MV-4-11 (cell line): ENCODE results near the gene ARMH1.

Source experiments
- DNase-seq: peaks from one replicate; lab custom pipeline; 2025; lab: John Stamatoyannopoulos, UW

ARMH1 gene

GRCh38 chr1:44670751-44671640, 3.5 kb upstream of the ARMH1 start:
- no peak for DNase-seq

GRCh38 chr1:44672254-44672955, 2.1 kb upstream of the ARMH1 start:
- DNase-seq, result peak; percentile 99

- DNase-seq, result no peak
Measured at GRCh38 chr1:44672961-44673674, 1.4 kb upstream of the ARMH1 start.

GRCh38 chr1:44673675-44674112, 820 bp upstream of the ARMH1 start:
- DNase-seq, result no peak

- DNase-seq, result no peak
Measured at GRCh38 chr1:44675186-44675585, 672 bp downstream of the ARMH1 start.

- DNase-seq, result peak; percentile 99
Measured at GRCh38 chr1:44676484-44677200, 2.1 kb downstream of the ARMH1 start.

- peak; percentile 84 for DNase-seq
Measured at GRCh38 chr1:44677201-44677766, 2.8 kb downstream of the ARMH1 start.

- DNase-seq, result no peak
Measured at GRCh38 chr1:44678120-44678519, 3.6 kb downstream of the ARMH1 start.

- DNase-seq, result no peak
Measured at GRCh38 chr1:44678626-44679025, 4.1 kb downstream of the ARMH1 start.

GRCh38 chr1:44679468-44679867, 5.0 kb downstream of the ARMH1 start:
- no peak for DNase-seq

GRCh38 chr1:44681905-44682882, 7.7 kb downstream of the ARMH1 start:
- peak; percentile 19 for DNase-seq

- DNase-seq, result peak; percentile 88
Measured at GRCh38 chr1:44682883-44683265, 8.4 kb downstream of the ARMH1 start.

- DNase-seq, result peak; percentile 68
Measured at GRCh38 chr1:44684525-44684924, 10.0 kb downstream of the ARMH1 start.

- no peak for DNase-seq
Measured at GRCh38 chr1:44685218-44685617, 10.7 kb downstream of the ARMH1 start.

- no peak for DNase-seq
Measured at GRCh38 chr1:44685881-44686280, 11.4 kb downstream of the ARMH1 start.

- no peak for DNase-seq
Measured at GRCh38 chr1:44688760-44689446, 14.4 kb downstream of the ARMH1 start.

GRCh38 chr1:44689447-44689765, 14.9 kb downstream of the ARMH1 start:
- DNase-seq, result no peak

GRCh38 chr1:44693159-44693558, 18.6 kb downstream of the ARMH1 start:
- peak; percentile 44 for DNase-seq

- no peak for DNase-seq
Measured at GRCh38 chr1:44693900-44694299, 19.4 kb downstream of the ARMH1 start.
